CD4-positive, alpha-beta T cell treated with Interleukin-4 for 1 hour (primary cell): ENCODE measurements around the gene CPEB3.
"Not testable (repeated sequence)": the region's sequence is repeated elsewhere in the genome, so short reads cannot be mapped to it uniquely, and the experiment has no call there.

Source experiments
- DNase-seq, 2 donors: peaks; one replicate each; pipeline ENCODE4 v3.0.0-alpha.2; 2020 to 2022

Gene CPEB3

GRCh38 chr10:92265687-92266258, 25.1 kb downstream of the CPEB3 start:
- DNase-seq: no peak

- DNase-seq: no peak
Measured at GRCh38 chr10:92264249-92264648, 26.6 kb downstream of the CPEB3 start.

GRCh38 chr10:92263396-92263795, 27.5 kb downstream of the CPEB3 start:
- no peak for DNase-seq

- DNase-seq: no peak
Measured at GRCh38 chr10:92248566-92248965, 42.3 kb downstream of the CPEB3 start.

- no peak for DNase-seq
Measured at GRCh38 chr10:92244796-92245195, 46.1 kb downstream of the CPEB3 start.

GRCh38 chr10:92242910-92243671, 47.8 kb downstream of the CPEB3 start:
- DNase-seq: peak; percentile 45 to 52

GRCh38 chr10:92242380-92242779, 48.5 kb downstream of the CPEB3 start:
- DNase-seq: no peak

- no peak for DNase-seq
Measured at GRCh38 chr10:92241501-92241900, 49.4 kb downstream of the CPEB3 start.

- no peak for DNase-seq
Measured at GRCh38 chr10:92241158-92241500, 49.7 kb downstream of the CPEB3 start.

GRCh38 chr10:92240289-92241157, 50.4 kb downstream of the CPEB3 start:
- DNase-seq: peak; percentile 58 to 66

- DNase-seq: peak; percentile 18 to 29
Measured at GRCh38 chr10:92239600-92240288, 51.1 kb downstream of the CPEB3 start.

- no peak for DNase-seq
Measured at GRCh38 chr10:92239151-92239599, 51.7 kb downstream of the CPEB3 start.

- DNase-seq: peak in 1 of 2 donors; percentile 12
Measured at GRCh38 chr10:92238586-92239098, 52.2 kb downstream of the CPEB3 start.

GRCh38 chr10:92238054-92238585, 52.8 kb downstream of the CPEB3 start:
- no peak for DNase-seq

- no peak for DNase-seq
Measured at GRCh38 chr10:92231196-92231595, 59.7 kb downstream of the CPEB3 start.

- DNase-seq: no peak
Measured at GRCh38 chr10:92222603-92223262, 68.1 kb downstream of the CPEB3 start.

- DNase-seq: no peak
Measured at GRCh38 chr10:92219559-92219958, 71.3 kb downstream of the CPEB3 start.

- no peak for DNase-seq
Measured at GRCh38 chr10:92218569-92218968, 72.3 kb downstream of the CPEB3 start.

- not testable (repeated sequence) for DNase-seq
Measured at GRCh38 chr10:92216608-92217007, 74.3 kb downstream of the CPEB3 start.

GRCh38 chr10:92215222-92215621, 75.7 kb downstream of the CPEB3 start:
- DNase-seq: not testable (repeated sequence)

GRCh38 chr10:92213049-92213448, 77.8 kb downstream of the CPEB3 start:
- DNase-seq: no peak

GRCh38 chr10:92208736-92209135, 82.1 kb downstream of the CPEB3 start:
- no peak for DNase-seq
